Small intestine (tissue), 7 donors: ENCODE data around the gene TGFB1I1. TPM values are rescaled to one million over a fixed set of nuclear protein-coding genes. Genes with fewer than 3 reads are reported as not detected.

ENCODE experiments used
- DNase-seq, 2 donors: peaks; one replicate each; pipeline versions ENCODE4 v3.0.0 to v3.0.0-alpha.2; 2013
- FAIRE-seq: peaks from 2 replicates; lab custom pipeline; 2012; peaks lifted over from hg19 to GRCh38; lab: Jason Lieb, UNC
- H3K27ac ChIP-seq, 3 donors: one replicate each; pipeline ENCODE4 v1.5.1; 2013; ENCODE audit warnings: low read length in 2 of 3, mild to moderate bottlenecking in 2 of 3, control low read depth in 1 of 3, inconsistent platforms in 1 of 3, low read depth in 1 of 3, moderate library complexity in 1 of 3
- H3K27me3 ChIP-seq, 3 donors: one replicate each; pipeline ENCODE4 v1.6.1; 2013; ENCODE audit warnings: low read length in 3 of 3, inconsistent platforms in 1 of 3; ENCODE audit not compliant: control insufficient read depth in 3 of 3, insufficient read depth in 3 of 3
- H3K36me3 ChIP-seq, 3 donors: one replicate each; pipeline ENCODE4 v1.6.1; 2013; ENCODE audit warnings: low read length in 3 of 3, inconsistent platforms in 1 of 3, low read depth in 1 of 3, mild to moderate bottlenecking in 1 of 3, moderate library complexity in 1 of 3; ENCODE audit not compliant: control insufficient read depth in 3 of 3, insufficient read depth in 2 of 3
- H3K4me1 ChIP-seq, 3 donors: one replicate each; pipeline ENCODE4 v1.6.1; 2013; ENCODE audit warnings: low read length in 2 of 3, inconsistent platforms in 1 of 3, low read depth in 1 of 3, mild to moderate bottlenecking in 1 of 3, moderate library complexity in 1 of 3; ENCODE audit not compliant: control insufficient read depth in 3 of 3, insufficient read depth in 2 of 3
- H3K4me3 ChIP-seq, 3 donors: one replicate each; pipeline ENCODE4 v1.5.1; 2013; ENCODE audit warnings: low read length in 3 of 3, control low read depth in 1 of 3, inconsistent platforms in 1 of 3, low read depth in 1 of 3, mild to moderate bottlenecking in 1 of 3, moderate library complexity in 1 of 3
- H3K9me3 ChIP-seq, 2 donors: one replicate each; pipeline ENCODE4 v1.6.1; 2013; ENCODE audit warnings: low read depth in 1 of 2, low read length in 1 of 2; ENCODE audit not compliant: control insufficient read depth in 2 of 2, insufficient read depth in 1 of 2
- WGBS, 3 donors: extraction: QIAGEN DNeasy Blood & Tissue Kit; methylation state at CpG; one replicate each; pipeline ENCODE4 v1.1.7; 2013; 5-methylcytosine and 5-hydroxymethylcytosine counted together
- polyA plus RNA-seq, 4 donors: library from polyadenylated mRNA; stranded (reverse) in 3 of 4; unstranded in 1 of 4; fragments of 200-250 nt in 3 of 4; fragments of 120-200 nt in 1 of 4; gene quantifications; one replicate each; pipeline versions ENCODE4 v1.2.1 to v1.2.3, GENCODE V29; 2013
- donor health status: healthy with polysubstance abuse.
- donor health status: control.
- donor health status: control.
- donor health status: Bipolar disorder and iron deficiency.
- donor health status: healthy.

Gene TGFB1I1
- polyA plus RNA-seq, 4 donors = 1.6 to 20.1 (median 11.1) TPM

GRCh38 chr16:31485571-31485970 is 13.6 kb downstream of the TGFB1I1 start:
- WGBS, 3 donors = 92 to 94% (median 92%) methylated on average over 17 of the region's 17 CpGs
- no peak overlapping the region for H3K4me3 ChIP-seq
- H3K27ac ChIP-seq = peak overlapping the region in 1 of 3 donors; percentile 77
- no peaks in the 10 kb centered on the region for H3K27me3 ChIP-seq
- no peaks in the 10 kb centered on the region for H3K9me3 ChIP-seq
- FAIRE-seq (no peak), DNase-seq (no peak)
- H3K36me3 ChIP-seq = peaks cover 0 to 24% (median 0%) of the 10 kb centered on the region in 3 donors
- peaks cover 0 to 27% (median 4%) of the 10 kb centered on the region in 3 donors for H3K4me1 ChIP-seq

GRCh38 chr16:31486045-31486444 is 14.1 kb downstream of the TGFB1I1 start:
- Histone ChIP-seq H3K4me1 (peaks cover 0 to 23% (median 4%) of the 10 kb centered on the region in 3 donors), H3K4me3 (no peak overlapping the region), H3K27me3 (no peaks in the 10 kb centered on the region), H3K9me3 (no peaks in the 10 kb centered on the region), H3K36me3 (peaks cover 0 to 28% (median 0%) of the 10 kb centered on the region in 3 donors), H3K27ac (no peak overlapping the region)
- no peak for FAIRE-seq
- 93 to 97% (median 94%) methylated on average over 5 of the region's 5 CpGs for WGBS, 3 donors
- no peak for DNase-seq

- Histone ChIP-seq H3K36me3 (peaks cover 0 to 37% (median under 1%) of the 10 kb centered on the region in 3 donors), H3K27me3 (no peaks in the 10 kb centered on the region), H3K4me3 (peak overlapping the region; percentile 32 to 79 (median 56)), H3K4me1 (peaks cover 0 to 19% (median 2%) of the 10 kb centered on the region in 3 donors), H3K27ac (peak overlapping the region in 1 of 3 donors; percentile 48), H3K9me3 (no peaks in the 10 kb centered on the region)
- no peak for FAIRE-seq
- 6 to 7% (median 6%) methylated on average over 47 to 48 of the region's 48 CpGs for WGBS, 3 donors
- peak in 1 of 2 donors; percentile 37 for DNase-seq
These were observed 15.2 kb downstream of the TGFB1I1 start for GRCh38 chr16:31487071-31487719.

GRCh38 chr16:31487720-31488467 is 15.9 kb downstream of the TGFB1I1 start:
- FAIRE-seq (no peak), DNase-seq (peak; percentile 68 to 91)
- Histone ChIP-seq H3K36me3 (peaks cover 0 to 44% (median 6%) of the 10 kb centered on the region in 3 donors), H3K4me3 (peak overlapping the region; percentile 32 to 79 (median 56)), H3K27me3 (no peaks in the 10 kb centered on the region), H3K27ac (peak overlapping the region in 1 of 3 donors; percentile 48), H3K4me1 (peaks cover 0 to 19% (median 2%) of the 10 kb centered on the region in 3 donors), H3K9me3 (no peaks in the 10 kb centered on the region)
- WGBS, 3 donors = 1 to 3% (median 2%) methylated on average over 42 to 60 of the region's 60 CpGs

GRCh38 chr16:31488468-31489297 is 16.7 kb downstream of the TGFB1I1 start:
- no peaks in the 10 kb centered on the region for H3K27me3 ChIP-seq
- no peak for FAIRE-seq
- WGBS, 3 donors = 48 to 64% (median 61%) methylated on average over 71 to 77 of the region's 77 CpGs
- DNase-seq = peak in 1 of 2 donors; percentile 51
- H3K4me1 ChIP-seq = peaks cover 0 to 19% (median 2%) of the 10 kb centered on the region in 3 donors
- H3K4me3 ChIP-seq = peak overlapping the region in 2 of 3 donors; percentile 56 to 79
- H3K27ac ChIP-seq = no peak overlapping the region
- H3K36me3 ChIP-seq = peaks cover 0 to 46% (median 7%) of the 10 kb centered on the region in 3 donors
- no peaks in the 10 kb centered on the region for H3K9me3 ChIP-seq

- Histone ChIP-seq H3K4me1 (peaks cover 0 to 14% (median 2%) of the 10 kb centered on the region in 3 donors), H3K9me3 (no peaks in the 10 kb centered on the region), H3K4me3 (no peak overlapping the region), H3K36me3 (peaks cover 0 to 52% (median 8%) of the 10 kb centered on the region in 3 donors), H3K27me3 (no peaks in the 10 kb centered on the region), H3K27ac (no peak overlapping the region)
- DNase-seq = peak in 1 of 2 donors; percentile 15
- 70 to 82% (median 81%) methylated on average over 7 of the region's 7 CpGs for WGBS, 3 donors
- no peak for FAIRE-seq
These were observed 17.3 kb downstream of the TGFB1I1 start for GRCh38 chr16:31489298-31489564.

GRCh38 chr16:31489616-31490584 is 17.9 kb downstream of the TGFB1I1 start:
- WGBS, 3 donors = 83 to 86% (median 83%) methylated on average over 22 of the region's 22 CpGs
- Histone ChIP-seq H3K27ac (no peak overlapping the region), H3K4me1 (peaks cover 0 to 10% (median 2%) of the 10 kb centered on the region in 3 donors), H3K9me3 (no peaks in the 10 kb centered on the region), H3K27me3 (no peaks in the 10 kb centered on the region), H3K36me3 (peaks cover 0 to 56% (median 8%) of the 10 kb centered on the region in 3 donors), H3K4me3 (no peak overlapping the region)
- FAIRE-seq (no peak), DNase-seq (no peak)
